ENCODE measurements around the gene SNTA1. TPM values are rescaled to one million over a fixed set of nuclear protein-coding genes. Genes with fewer than 3 reads are reported as not detected.

The SNTA1 gene
- total and polyA plus RNA-seq, 2 of the 13 experiments (the other 11 are each of a cell fraction or from before 2014, with no cell fraction given): 16.4 to 18.3 TPM

DNA sequence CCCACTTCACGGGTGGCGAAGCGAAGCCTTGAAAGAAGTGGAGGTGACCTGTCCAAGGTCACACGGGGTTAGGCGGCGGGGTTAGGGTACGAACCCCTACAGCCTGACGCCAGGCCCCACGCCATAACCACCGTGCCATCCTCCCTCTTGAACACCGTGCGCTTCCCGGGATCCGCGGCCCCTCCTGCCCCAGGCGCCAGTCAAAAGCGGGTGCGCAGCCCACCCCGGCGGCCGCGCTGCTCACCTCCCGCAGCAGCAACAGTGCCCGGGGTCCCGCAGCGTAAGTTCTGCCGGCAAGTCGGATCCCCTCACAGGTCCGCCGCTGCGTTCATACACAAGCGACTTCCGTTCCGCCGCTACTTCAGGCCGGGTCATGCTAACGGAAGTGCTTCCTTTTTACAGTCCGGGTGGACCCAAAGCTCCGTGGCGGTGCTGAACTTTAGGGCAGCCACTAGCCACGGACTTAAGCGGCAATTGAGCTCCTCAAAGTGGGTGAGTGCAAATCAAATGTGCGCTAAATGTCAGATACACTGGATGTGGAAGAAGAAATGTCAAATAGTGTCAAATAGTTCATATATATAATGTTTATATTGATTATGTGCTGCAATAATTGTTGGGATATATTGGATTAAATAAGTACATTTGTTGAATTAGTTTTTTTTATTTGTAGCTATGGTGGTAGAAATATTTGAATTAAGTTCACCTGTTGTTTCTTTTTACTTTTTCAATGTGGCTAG lies 42.2 kb downstream of the SNTA1 start, which contains the start of gene CDK5RAP1 (continued):
- TF ChIP-seq, protein P1, sequence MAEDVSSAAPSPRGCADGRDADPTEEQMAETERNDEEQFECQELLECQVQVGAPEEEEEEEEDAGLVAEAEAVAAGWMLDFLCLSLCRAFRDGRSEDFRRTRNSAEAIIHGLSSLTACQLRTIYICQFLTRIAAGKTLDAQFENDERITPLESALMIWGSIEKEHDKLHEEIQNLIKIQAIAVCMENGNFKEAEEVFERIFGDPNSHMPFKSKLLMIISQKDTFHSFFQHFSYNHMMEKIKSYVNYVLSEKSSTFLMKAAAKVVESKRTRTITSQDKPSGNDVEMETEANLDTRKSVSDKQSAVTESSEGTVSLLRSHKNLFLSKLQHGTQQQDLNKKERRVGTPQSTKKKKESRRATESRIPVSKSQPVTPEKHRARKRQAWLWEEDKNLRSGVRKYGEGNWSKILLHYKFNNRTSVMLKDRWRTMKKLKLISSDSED (CRISPR knock-in tag; IDR thresholded peaks at IDR 0.05): peak; percentile 95
- TF ChIP-seq EED (CRISPR knock-in tag; IDR thresholded peaks at IDR 0.05): peak; percentile 98
- TF ChIP-seq ZNF253 (CRISPR knock-in tag; IDR thresholded peaks at IDR 0.05; ENCODE audit: borderline replicate concordance): peak; percentile 87; the same call in 1 of the 2 replicates
- TF ChIP-seq FOXA3 (CRISPR knock-in tag; IDR thresholded peaks at IDR 0.05): peak; percentile 93
- TF ChIP-seq POGZ (CRISPR knock-in tag; IDR thresholded peaks at IDR 0.05): peak; percentile 99
- TF ChIP-seq ZNF451 (CRISPR knock-in tag; IDR thresholded peaks at IDR 0.05): no peak; the same call in 1 of the 2 replicates
- TF ChIP-seq ATF7 (IDR thresholded peaks at IDR 0.05): no peak
- TF ChIP-seq ATF7 (CRISPR knock-in tag; IDR thresholded peaks at IDR 0.05): peak; percentile 40; the same call in 1 of the 2 replicates
- TF ChIP-seq, protein P2, sequence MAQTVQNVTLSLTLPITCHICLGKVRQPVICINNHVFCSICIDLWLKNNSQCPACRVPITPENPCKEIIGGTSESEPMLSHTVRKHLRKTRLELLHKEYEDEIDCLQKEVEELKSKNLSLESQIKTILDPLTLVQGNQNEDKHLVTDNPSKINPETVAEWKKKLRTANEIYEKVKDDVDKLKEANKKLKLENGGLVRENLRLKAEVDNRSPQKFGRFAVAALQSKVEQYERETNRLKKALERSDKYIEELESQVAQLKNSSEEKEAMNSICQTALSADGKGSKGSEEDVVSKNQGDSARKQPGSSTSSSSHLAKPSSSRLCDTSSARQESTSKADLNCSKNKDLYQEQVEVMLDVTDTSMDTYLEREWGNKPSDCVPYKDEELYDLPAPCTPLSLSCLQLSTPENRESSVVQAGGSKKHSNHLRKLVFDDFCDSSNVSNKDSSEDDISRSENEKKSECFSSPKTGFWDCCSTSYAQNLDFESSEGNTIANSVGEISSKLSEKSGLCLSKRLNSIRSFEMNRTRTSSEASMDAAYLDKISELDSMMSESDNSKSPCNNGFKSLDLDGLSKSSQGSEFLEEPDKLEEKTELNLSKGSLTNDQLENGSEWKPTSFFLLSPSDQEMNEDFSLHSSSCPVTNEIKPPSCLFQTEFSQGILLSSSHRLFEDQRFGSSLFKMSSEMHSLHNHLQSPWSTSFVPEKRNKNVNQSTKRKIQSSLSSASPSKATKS (CRISPR knock-in tag; IDR thresholded peaks at IDR 0.05): no peak
- no peak for TF ChIP-seq SETDB1 (CRISPR knock-in tag; IDR thresholded peaks at IDR 0.05; ENCODE audit: borderline replicate concordance)
- peak; percentile 99 for TF ChIP-seq ZNF614 (CRISPR knock-in tag; IDR thresholded peaks at IDR 0.05; ENCODE audit: borderline replicate concordance)
- TF ChIP-seq ZNF607 (CRISPR knock-in tag; IDR thresholded peaks at IDR 0.05; ENCODE audit: borderline replicate concordance): peak; percentile 96
- TF ChIP-seq, protein P3, sequence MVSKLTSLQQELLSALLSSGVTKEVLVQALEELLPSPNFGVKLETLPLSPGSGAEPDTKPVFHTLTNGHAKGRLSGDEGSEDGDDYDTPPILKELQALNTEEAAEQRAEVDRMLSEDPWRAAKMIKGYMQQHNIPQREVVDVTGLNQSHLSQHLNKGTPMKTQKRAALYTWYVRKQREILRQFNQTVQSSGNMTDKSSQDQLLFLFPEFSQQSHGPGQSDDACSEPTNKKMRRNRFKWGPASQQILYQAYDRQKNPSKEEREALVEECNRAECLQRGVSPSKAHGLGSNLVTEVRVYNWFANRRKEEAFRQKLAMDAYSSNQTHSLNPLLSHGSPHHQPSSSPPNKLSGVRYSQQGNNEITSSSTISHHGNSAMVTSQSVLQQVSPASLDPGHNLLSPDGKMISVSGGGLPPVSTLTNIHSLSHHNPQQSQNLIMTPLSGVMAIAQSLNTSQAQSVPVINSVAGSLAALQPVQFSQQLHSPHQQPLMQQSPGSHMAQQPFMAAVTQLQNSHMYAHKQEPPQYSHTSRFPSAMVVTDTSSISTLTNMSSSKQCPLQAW (CRISPR knock-in tag; IDR thresholded peaks at IDR 0.05): peak; percentile 97
- TF ChIP-seq ZNF496 (CRISPR knock-in tag; IDR thresholded peaks at IDR 0.05; ENCODE audit: insufficient replicate concordance): no peak
- TF ChIP-seq ZNF557 (CRISPR knock-in tag; IDR thresholded peaks at IDR 0.05): peak; percentile 53; the same call in 1 of the 2 replicates
- no peak for TF ChIP-seq PLRG1 (conservative IDR thresholded peaks at IDR 0.05)
- TF ChIP-seq SYNCRIP (IDR thresholded peaks at IDR 0.05; ENCODE audit: insufficient read depth, low read depth, low read length): no peak
- TF ChIP-seq STAG1 (CRISPR knock-in tag; IDR thresholded peaks at IDR 0.05): peak; percentile 21; the same call in 1 of the 2 replicates
- peak; percentile 97 for TF ChIP-seq ZNF749 (CRISPR knock-in tag; IDR thresholded peaks at IDR 0.05; ENCODE audit: borderline replicate concordance)
- TF ChIP-seq RORA (CRISPR knock-in tag; IDR thresholded peaks at IDR 0.05): no peak
- 0 out of 2 replicates have a peak, but pooled peaks have one; percentile 38 for TF ChIP-seq ZFP62 (CRISPR knock-in tag; IDR thresholded peaks at IDR 0.05)
- peak; percentile 99 for TF ChIP-seq MTA1 (CRISPR knock-in tag; IDR thresholded peaks at IDR 0.05; ENCODE audit: borderline replicate concordance)
- TF ChIP-seq, protein P4, sequence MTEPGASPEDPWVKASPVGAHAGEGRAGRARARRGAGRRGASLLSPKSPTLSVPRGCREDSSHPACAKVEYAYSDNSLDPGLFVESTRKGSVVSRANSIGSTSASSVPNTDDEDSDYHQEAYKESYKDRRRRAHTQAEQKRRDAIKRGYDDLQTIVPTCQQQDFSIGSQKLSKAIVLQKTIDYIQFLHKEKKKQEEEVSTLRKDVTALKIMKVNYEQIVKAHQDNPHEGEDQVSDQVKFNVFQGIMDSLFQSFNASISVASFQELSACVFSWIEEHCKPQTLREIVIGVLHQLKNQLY (CRISPR knock-in tag; IDR thresholded peaks at IDR 0.05): peak; percentile 75; the same call in 1 of the 2 replicates
- TF ChIP-seq SOX5 (CRISPR knock-in tag; IDR thresholded peaks at IDR 0.05; ENCODE audit: borderline replicate concordance): peak; percentile 80
- peak; percentile 100 for TF ChIP-seq PHF20 (CRISPR knock-in tag; IDR thresholded peaks at IDR 0.05)
- peak; percentile 97 for TF ChIP-seq TOPORS (CRISPR knock-in tag; IDR thresholded peaks at IDR 0.05)
